Upper lobe of left lung (tissue), 6 donors: ENCODE results near the gene SERPINF2. TPM values are rescaled to one million over a fixed set of nuclear protein-coding genes. Genes with fewer than 3 reads are reported as not detected.

ENCODE experiments used
- ATAC-seq, 2 donors: fragments of 200-7000 bp; cut with Tn5 transposase; one replicate each; pipeline ENCODE4 v1.9.1; 2022; ENCODE audit warnings: mild to moderate bottlenecking in 2 of 2, moderate library complexity in 2 of 2; ENCODE audit not compliant: low FRiP score in 2 of 2
- DNase-seq, 2 donors: peaks; one replicate each; pipeline ENCODE4 v3.0.0-alpha.2; 2019 to 2020
- H3K27ac ChIP-seq, 4 donors: fragments of 200-600 bp; sonication (generic); one replicate each; pipeline ENCODE4 v1.5.1; 2016 to 2019
- H3K27me3 ChIP-seq, 4 donors: fragments of 200-600 bp; sonication (generic); one replicate each; pipeline ENCODE4 v1.5.1; 2017 to 2019
- H3K36me3 ChIP-seq, 4 donors: fragments of 200-600 bp; sonication (generic); one replicate each; pipeline ENCODE4 v1.5.1; 2016 to 2019
- H3K4me1 ChIP-seq, 4 donors: fragments of 200-600 bp; sonication (generic); one replicate each; pipeline ENCODE4 v1.5.1; 2018 to 2019
- H3K4me3 ChIP-seq, 4 donors: fragments of 200-600 bp; sonication (generic); one replicate each; pipeline ENCODE4 v1.5.1; 2017 to 2019; ENCODE audit warnings: mild to moderate bottlenecking in 2 of 4, moderate library complexity in 1 of 4
- H3K9me3 ChIP-seq, 4 donors: fragments of 200-600 bp; sonication (generic); one replicate each; pipeline ENCODE4 v1.5.1; 2018 to 2019
- EP300 ChIP-seq, 4 donors: sonication (generic); formaldehyde crosslinking; IDR thresholded peaks; one replicate each; pipeline ENCODE4 v1.5.1; 2017; ENCODE audit warnings: antibody characterized with exemption in 4 of 4, control low read depth in 2 of 4
- POLR2A ChIP-seq, 4 donors: fragments of 450-650 bp; IDR thresholded peaks; one replicate each; pipeline ENCODE4 v1.5.1; 2016 to 2017; ENCODE audit warnings: antibody characterized with exemption in 4 of 4, mild to moderate bottlenecking in 2 of 4
- POLR2AphosphoS5 ChIP-seq, 2 donors: sonication (generic); formaldehyde crosslinking; IDR thresholded peaks; one replicate each; pipeline ENCODE4 v1.5.1; 2017; ENCODE audit warnings: antibody characterized with exemption in 2 of 2
- WGBS, 2 donors: methylation state at CpG; one replicate each; pipeline ENCODE4 v1.1.5; 2017 to 2018; 5-methylcytosine and 5-hydroxymethylcytosine counted together
- total RNA-seq, 6 donors: library from RNA; depleted of rRNA in 4 of 6; stranded (reverse); fragments of >200 nt in 4 of 6; gene quantifications; one replicate each; pipeline versions ENCODE4 v1.1.0 to v1.2.1, GENCODE V29; 2016 to 2021
- TF ChIP-seq, protein P1 (sequence below), 6 experiments: fragments of 450-650 bp in 4 of 6; fragments of 200-600 bp in 2 of 6; sonication (generic) in 2 of 6; IDR thresholded peaks; one replicate each; pipeline ENCODE4 v1.5.1; 2016 to 2019; ENCODE audit warnings: antibody characterized with exemption in 6 of 6
- donor health status: DM: no; HTN: no; CAD: no; lungs with moderate emphysema.
- donor health status: DM: no; HTN: yes; CAD: no; lungs with severe emphysema.

Gene SERPINF2
- total RNA-seq, 6 donors from 2014 or later, result 4.6 to 48.2 (median 24.6) TPM

DNA sequence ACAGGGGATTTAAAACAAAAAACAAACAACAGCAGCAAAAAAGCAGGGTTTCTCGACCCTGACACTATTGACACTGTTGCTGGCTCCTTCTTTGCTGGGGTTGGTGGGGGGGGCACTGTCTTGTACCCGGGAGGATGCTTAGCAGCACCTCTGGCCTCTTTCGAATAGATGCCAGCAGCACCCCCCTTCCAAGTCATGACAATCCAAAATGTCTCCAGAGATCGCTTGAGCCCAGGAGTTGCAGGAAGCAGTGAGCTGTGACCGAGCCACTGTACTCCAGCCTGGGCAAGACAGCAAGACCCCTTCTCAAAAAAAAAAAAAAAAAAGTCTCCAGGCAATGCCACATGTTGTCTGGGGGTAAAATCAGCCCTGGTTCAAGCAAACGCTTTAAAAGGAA lies 39.5 kb downstream of the SERPINF2 start:
- DNase-seq (no peak), ATAC-seq (no peak)
- no peaks in the 10 kb centered on the region for H3K27me3 ChIP-seq
- 54 to 55% methylated on average over 6 of the region's 6 CpGs for WGBS, 2 donors
- H3K4me1 ChIP-seq, result peaks cover 61 to 81% (median 68%) of the 10 kb centered on the region in 4 donors
- H3K9me3 ChIP-seq, result no peaks in the 10 kb centered on the region
- H3K27ac ChIP-seq, result peak overlapping the region; percentile 95 to 98 (median 96)
- H3K4me3 ChIP-seq, result no peak overlapping the region
- TF ChIP-seq, protein P1, sequence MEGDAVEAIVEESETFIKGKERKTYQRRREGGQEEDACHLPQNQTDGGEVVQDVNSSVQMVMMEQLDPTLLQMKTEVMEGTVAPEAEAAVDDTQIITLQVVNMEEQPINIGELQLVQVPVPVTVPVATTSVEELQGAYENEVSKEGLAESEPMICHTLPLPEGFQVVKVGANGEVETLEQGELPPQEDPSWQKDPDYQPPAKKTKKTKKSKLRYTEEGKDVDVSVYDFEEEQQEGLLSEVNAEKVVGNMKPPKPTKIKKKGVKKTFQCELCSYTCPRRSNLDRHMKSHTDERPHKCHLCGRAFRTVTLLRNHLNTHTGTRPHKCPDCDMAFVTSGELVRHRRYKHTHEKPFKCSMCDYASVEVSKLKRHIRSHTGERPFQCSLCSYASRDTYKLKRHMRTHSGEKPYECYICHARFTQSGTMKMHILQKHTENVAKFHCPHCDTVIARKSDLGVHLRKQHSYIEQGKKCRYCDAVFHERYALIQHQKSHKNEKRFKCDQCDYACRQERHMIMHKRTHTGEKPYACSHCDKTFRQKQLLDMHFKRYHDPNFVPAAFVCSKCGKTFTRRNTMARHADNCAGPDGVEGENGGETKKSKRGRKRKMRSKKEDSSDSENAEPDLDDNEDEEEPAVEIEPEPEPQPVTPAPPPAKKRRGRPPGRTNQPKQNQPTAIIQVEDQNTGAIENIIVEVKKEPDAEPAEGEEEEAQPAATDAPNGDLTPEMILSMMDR (IDR thresholded peaks at IDR 0.05), result no peak
- TF ChIP-seq EP300 (IDR thresholded peaks at IDR 0.05), result no peak
- no peak for TF ChIP-seq POLR2AphosphoS5 (IDR thresholded peaks at IDR 0.05)
- no peak for TF ChIP-seq POLR2A (IDR thresholded peaks at IDR 0.05)
- H3K36me3 ChIP-seq, result peaks cover 0 to 15% (median 3%) of the 10 kb centered on the region in 4 donors

DNA sequence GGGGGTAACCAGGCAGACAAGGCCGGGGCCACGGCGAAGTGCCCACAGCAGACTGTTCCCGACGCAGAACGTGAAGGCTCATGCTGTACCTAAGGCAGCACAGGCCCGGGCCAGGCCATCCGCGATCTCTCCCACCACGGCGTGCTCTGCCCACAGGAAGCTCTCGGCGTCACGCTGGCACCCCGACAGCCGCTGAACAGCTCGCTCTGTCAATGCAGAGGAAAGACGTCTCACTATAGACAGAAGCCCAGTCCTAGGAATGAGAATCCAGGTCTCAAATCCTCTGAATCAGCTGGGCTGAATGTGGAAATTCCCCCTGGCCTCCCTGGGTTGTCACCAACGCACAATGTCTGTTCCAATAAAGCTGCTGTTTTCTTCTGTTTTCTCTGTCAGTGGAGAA lies 40.6 kb downstream of the SERPINF2 start:
- H3K27me3 ChIP-seq, result no peaks in the 10 kb centered on the region
- peak; percentile 2 to 4 for ATAC-seq
- peak; percentile 42 to 88 for DNase-seq
- TF ChIP-seq POLR2AphosphoS5 (IDR thresholded peaks at IDR 0.05) (no peak), POLR2A (IDR thresholded peaks at IDR 0.05) (no peak), EP300 (IDR thresholded peaks at IDR 0.05) (no peak)
- TF ChIP-seq, protein P1 (IDR thresholded peaks at IDR 0.05), result no peak
- peak overlapping the region in 1 of 4 donors; percentile 1 for H3K4me3 ChIP-seq
- H3K27ac ChIP-seq, result peak overlapping the region; percentile 95 to 98 (median 96)
- no peaks in the 10 kb centered on the region for H3K9me3 ChIP-seq
- H3K4me1 ChIP-seq, result peaks cover 64 to 82% (median 73%) of the 10 kb centered on the region in 4 donors
- whole genome bisulfite sequencing, 2 donors, result 45 to 75% methylated on average over 19 of the region's 19 CpGs
- peaks cover 0 to 11% (median 3%) of the 10 kb centered on the region in 4 donors for H3K36me3 ChIP-seq

DNA sequence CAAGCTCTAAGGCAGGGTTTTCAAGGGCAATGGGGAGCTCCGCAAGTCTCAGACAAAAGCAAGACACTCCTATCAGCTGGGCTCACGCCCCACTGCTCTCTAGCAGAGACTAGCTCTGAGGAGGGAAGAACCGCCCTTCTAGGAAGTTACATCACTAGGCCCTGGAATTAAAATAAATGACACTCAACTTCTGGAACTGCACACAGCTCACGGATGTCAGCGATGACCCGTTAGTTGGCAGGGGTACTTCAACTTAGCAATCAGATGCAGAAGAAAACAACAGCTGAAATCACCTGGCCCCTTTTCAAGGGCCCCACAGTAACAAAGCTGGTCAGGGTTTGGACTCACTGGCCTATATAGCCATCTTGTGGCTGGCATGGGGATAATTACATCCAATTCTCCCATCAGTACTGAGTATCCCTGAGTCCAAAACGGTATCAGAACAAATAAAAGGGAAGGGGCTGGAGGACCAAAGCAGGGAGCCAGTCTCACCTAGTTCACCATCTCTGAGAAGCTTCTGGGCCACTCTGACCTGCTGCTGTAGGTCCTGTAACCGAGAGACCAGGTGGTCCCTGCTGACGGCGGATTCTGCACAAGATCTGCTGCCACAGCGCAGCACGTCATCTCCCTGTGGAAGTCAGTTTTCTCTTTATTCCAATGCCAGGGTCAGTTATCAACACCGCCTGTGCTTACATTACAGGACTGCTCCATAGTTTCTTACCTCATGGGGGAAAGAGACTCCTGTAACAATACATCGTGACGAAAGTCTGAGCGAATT lies 41.4 kb downstream of the SERPINF2 start:
- Histone ChIP-seq H3K9me3 (no peaks in the 10 kb centered on the region), H3K27ac (peak overlapping the region; percentile 95 to 98 (median 96)), H3K36me3 (peaks cover 0 to 11% (median 3%) of the 10 kb centered on the region in 4 donors), H3K27me3 (no peaks in the 10 kb centered on the region), H3K4me3 (no peak overlapping the region), H3K4me1 (peaks cover 64 to 80% (median 71%) of the 10 kb centered on the region in 4 donors)
- DNase-seq (peak in 1 of 2 donors; percentile 94), ATAC-seq (peak; percentile 90 to 91)
- TF ChIP-seq, protein P1 (IDR thresholded peaks at IDR 0.05), result peak; percentile 67 to 90 (median 83)
- TF ChIP-seq POLR2A (IDR thresholded peaks at IDR 0.05) (peak in 3 of 4 donors; percentile 45 to 83 (median 58)), EP300 (IDR thresholded peaks at IDR 0.05) (peak; percentile 42 to 98 (median 86)), POLR2AphosphoS5 (IDR thresholded peaks at IDR 0.05) (peak; percentile 86 to 96)
- 46 to 47% methylated on average over 16 of the region's 16 CpGs for WGBS, 2 donors

DNA sequence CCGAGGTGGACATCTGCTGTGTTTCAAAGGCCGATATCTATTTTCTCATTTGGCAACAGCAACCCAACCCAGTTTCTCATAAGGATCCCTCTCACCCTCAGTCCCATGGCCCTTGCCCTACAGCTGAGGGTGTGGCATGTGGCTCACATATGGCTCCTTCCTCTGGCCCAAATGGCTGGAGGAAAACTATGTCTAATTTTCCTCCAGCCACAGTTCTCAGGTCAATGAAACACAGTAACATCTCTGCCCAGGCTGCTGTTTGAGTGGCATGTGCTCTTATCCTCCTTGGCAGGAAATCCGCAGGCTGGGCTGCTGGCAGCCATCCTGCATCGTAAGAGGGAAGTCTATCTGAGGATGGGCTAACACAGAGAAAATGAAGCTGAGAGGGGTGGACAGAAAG lies 43.3 kb downstream of the SERPINF2 start:
- H3K27ac ChIP-seq, result peak overlapping the region; percentile 74 to 97 (median 82)
- H3K36me3 ChIP-seq, result peaks cover 0 to 8% (median 2%) of the 10 kb centered on the region in 4 donors
- TF ChIP-seq EP300 (IDR thresholded peaks at IDR 0.05) (no peak), POLR2A (IDR thresholded peaks at IDR 0.05) (no peak), POLR2AphosphoS5 (IDR thresholded peaks at IDR 0.05) (peak; percentile 9 to 18)
- TF ChIP-seq, protein P1 (IDR thresholded peaks at IDR 0.05), result no peak
- H3K9me3 ChIP-seq, result no peaks in the 10 kb centered on the region
- no peak for DNase-seq
- no peak for ATAC-seq
- peaks cover 52 to 62% (median 58%) of the 10 kb centered on the region in 4 donors for H3K4me1 ChIP-seq
- no peaks in the 10 kb centered on the region for H3K27me3 ChIP-seq
- H3K4me3 ChIP-seq, result no peak overlapping the region
- 54 to 56% methylated on average over 4 of the region's 4 CpGs for WGBS, 2 donors
